HG02759 (cell line): ENCODE data around the gene TSN.
"Not testable (repeated sequence)": the region's sequence is repeated elsewhere in the genome, so short reads cannot be mapped to it uniquely, and the experiment has no call there.

ENCODE experiments used
- ATAC-seq: cut with Tn5 transposase; IDR thresholded peaks from one replicate; pipeline ENCODE4 v1.9.1; 2021; ENCODE audit warnings: mild to moderate bottlenecking, moderate library complexity; ENCODE audit not compliant: unreplicated experiment

TSN gene

DNA sequence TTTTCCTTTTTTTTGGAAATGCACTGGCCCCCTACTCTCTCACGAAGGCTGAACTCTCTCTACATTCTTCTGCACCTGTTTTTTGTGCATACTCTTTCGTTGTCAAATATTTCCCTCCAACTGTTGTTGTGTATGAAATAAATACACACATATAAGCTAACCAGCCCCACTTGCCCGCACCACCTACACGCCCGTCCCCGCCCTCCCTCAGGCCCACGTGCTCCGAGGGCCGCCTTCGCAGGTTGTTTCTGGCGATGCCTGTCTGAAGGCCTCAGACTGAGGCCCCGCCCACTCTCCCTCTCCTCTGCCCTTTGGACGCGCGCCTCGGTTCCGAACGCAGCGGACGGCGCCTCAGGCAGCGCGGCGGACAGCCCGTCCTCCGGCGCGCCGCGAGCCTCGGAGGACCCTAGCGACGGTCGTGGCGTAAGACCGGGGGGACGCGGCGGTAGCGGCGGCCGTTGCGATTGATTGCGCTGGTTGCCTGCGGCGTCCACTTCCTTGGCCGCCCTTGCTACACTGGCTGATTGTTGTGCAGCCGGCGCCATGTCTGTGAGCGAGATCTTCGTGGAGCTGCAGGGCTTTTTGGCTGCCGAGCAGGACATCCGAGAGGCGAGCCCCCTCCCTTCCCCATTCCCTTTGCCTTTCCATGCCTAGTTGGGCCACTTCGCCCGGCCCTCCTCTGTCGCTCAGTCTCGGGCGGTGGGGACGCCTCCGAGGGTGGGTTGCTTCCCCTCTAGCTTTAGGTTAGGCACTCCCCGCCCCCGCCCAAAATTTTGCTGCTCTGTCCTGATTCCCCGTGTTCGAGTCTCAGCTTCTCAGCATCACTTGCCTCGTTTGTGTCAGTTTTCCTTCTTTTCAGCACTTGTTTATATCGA lies at the start of gene TSN:
Gene TSN, plus strand, starts transcription at position 415 of the 875 bp plus-strand sequence. Its CDS starts 129 bp downstream, at position 544.
- peak; percentile 100 for ATAC-seq

DNA sequence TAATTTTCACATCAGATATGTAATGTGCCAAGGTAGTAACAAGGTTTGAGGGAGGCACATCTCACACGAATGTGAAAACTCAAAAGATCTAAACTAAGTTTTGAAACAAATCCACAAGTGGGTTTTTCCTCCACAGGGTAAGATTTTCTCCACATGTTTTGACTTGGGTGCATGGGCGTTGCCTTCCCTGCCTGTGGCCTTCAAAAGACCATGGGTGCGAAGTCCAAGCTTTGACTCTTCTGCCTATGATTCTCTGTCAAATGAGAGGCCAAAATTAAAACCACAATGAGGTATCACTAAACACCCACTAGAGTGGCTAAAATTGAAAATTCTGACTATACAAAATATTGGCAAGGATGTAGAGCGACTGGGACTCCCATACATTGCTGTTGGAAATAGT lies 49.5 kb upstream of the TSN start:
- no peak for ATAC-seq

DNA sequence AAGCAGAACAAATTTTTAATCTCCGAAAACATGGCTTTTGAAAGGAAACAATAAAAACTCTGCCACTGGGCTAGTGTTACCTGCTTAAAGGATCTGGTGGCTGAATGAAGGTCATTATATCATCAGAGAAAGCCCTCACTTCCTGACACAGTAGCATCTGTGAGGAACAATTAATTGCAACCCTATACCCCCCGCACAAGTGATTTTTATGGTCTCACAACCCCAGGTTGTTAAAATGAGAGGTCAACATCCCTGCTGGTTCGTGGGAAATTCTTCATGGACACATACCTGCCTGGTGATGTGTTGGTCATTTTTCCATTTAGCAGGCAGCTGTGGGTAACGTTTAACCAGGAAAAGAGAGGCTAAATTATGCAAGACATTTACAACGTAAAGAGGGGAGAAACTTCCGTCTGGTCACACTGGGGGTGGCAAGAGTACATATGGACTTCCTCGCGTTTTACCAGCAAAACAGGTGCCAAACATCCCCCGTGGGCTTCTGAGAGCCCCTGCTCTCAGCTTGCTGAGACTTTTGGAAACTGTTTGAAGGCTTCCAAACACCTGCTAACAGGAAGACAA lies 48.0 kb upstream of the TSN start:
- ATAC-seq = no peak

DNA sequence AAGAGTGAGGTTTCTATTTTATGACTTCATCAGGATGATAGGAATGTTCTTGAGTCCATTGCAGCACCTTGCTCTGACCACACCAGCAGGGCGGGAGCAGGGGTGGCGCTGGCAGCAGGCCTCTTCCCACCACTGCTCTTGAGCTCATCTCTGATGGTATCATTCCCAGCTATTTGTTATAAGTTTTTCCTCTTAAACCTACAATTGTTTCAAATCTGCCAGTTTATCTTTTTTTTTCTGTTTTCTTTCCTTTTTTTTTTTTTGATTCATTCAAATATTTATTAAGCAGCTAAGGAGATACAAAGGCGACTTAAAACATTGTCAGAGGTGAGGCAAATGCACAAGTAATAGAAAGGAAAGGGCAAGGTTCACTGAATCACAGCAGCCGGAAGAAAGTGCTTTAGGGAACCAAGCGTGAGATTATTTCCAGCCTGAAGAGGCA lies 47.5 kb upstream of the TSN start:
- ATAC-seq = no peak

DNA sequence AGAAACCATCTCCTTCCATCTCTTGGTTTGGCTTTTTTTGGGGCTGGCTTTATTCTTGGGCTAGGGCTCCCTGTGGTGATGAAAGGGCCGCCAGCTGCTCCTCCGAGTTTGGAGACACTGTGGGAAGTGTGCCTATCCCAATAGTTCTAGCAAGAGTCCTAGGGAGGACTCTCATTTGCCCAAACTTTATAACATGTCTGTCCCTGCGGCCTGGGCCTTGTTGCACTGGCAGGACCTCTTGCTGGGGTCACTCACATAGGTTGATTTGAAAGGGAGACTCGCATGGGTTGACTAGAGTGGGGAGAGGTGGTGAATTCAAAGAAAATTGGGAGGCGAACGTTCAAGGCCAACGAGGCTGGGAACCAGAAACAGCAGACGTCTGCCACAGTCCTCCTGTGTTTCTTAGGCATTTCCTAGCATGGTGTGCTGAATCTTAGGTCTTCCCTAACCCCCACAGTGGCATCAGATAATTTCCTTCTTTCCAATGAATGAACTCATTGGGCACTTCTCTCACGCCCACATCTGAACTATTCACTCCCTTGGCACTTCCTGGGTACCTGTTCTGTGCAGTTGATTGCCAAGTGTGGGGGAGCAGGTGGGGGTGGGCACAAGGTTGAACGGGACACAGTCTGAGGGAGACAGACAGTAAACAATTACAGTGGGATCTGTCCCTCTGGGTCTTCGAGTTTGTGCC lies 45.5 kb upstream of the TSN start:
- no peak for ATAC-seq

DNA sequence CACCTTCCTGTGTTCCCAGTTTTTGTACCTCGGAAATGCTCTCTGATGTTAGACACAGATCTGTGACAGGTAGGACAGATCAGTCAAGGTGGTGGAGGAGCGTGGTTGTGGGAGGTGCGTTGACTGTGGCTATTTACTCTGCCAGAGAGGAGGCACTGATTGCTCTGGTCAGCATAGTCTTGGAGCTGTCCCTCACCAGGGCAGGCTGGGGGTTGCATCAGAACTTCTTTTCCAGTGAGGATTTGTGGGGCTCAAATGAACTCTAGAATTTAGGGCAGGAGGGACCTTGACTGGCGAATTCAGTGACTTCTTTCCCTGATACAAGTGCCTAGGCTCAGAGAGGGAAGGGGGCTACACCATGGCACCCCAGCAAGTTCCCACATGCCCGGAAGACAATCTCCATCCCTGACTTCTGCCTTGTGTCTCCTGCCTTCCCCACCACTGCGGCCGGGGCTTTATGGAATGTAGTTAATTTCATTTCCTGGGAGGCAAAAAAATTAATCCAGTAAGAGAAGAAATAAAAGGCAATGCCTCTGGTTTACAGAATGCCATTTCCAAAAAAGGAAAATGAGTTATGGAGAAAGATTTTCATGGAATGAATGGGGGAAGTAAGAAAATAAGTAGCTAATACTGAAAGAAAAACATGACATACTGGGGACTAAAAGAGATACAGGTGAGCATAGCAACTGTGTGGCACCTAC lies 44.8 kb upstream of the TSN start:
- ATAC-seq = no peak

DNA sequence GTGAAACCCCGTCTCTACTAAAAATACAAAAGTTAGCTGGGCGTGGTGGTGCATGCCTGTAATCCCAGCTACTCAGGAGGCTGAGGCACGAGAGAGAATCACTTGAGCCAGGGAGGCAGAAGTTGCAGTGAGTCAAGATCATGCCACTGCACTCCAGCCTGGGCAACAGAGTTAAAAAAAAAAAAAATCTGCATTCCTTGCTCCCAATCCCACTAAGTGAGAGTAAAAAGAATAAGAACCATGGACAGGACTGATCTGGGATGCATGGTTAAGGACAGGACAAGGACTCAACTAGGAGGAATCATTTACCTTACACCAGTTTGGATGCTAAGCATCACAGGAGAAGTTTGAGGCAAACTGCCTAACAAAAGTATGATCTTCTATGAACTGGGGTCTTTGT lies 44.0 kb upstream of the TSN start:
- not testable (repeated sequence) for ATAC-seq

DNA sequence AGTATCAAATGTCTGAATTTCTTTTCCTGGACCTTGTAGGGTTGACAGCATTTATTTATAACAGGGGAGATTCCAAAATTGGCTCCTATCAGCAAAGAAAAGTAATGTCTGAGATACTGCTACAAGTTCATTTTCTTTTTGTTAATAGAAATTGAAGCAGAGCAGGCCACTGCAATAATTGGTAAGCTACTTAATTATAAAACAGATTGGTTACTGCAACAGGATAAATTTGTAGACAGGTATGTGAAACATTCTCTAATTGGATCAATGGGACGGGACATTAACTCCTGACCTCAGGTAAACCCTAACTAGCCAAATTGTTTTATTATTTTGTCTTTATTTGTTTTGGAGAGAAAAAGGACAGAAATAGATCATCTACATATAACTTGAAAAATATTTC lies 39.3 kb upstream of the TSN start:
- no peak for ATAC-seq

DNA sequence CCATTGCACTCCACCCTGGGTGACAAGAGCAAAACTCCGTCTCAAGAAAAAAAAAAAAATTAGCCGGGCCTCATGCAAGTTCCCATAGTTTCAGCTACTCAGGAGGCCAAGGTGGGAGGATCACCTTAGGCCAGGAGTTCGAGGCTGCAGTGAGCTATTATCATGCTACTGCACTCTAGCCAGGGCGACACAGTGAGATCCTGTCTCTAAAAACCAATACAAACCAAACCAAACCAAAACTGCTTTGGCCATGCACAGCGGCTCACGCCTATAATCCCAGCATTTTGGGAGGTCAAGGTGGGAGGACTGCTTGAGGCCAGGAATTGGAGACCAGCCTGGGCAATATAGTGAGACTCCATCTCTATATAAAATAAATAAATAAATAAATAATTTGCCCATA lies 37.9 kb upstream of the TSN start:
- no peak for ATAC-seq

DNA sequence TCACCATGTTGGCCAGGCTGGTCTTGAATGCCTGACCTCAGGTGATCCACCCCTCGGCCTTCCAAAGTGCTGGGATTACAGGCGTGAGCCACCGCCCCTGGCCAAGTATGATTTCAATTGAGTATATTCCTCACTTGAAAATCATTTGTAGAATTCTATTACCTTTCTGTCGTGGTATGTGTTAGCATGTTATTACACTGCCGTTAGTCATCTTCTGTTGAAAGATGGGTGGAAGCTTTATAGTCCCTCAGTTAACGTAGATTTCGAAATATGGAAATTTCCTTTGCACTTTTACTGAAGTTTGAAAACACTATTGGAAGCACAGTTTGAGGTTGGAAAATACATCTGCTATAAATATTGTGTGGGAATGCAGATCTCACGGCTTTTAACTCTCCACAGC lies 33.5 kb upstream of the TSN start:
- no peak for ATAC-seq

DNA sequence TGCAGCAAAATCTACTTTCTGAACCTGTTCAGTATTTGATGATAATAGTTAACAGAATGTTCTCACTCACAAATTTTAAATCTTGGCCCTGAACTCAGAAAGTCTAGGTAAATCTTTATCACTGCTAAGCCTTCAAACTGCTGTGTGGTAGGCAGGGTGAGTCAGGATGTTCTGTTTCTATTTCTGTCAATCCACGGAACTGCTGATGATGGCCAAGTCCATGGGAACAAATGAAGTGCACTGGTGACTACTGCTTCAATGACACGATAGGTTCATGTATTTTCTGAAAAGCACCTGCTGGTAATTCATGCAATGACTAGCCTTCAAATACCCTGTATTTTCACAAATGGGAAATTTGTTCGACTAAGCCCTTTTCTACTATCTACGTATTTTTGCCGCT lies 33.0 kb upstream of the TSN start:
- no peak for ATAC-seq

DNA sequence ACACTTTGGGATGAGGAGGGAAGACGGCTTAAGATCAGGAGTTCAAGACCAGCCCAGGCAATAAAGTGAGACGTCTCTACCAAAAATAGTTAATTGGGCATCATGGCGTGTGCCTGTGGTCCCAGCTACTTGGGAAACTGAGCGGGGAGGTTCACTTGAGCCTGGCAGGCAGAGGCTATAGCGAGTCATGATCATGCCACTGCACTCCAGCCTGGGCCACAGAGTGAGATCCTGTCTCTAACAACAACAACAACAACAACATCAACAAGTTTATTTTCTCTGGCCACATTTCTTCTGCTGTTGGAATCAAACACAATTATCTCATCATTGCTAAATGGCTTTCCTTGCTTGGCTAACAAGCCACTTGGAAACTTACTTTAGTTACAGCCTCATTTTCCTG lies 32.1 kb upstream of the TSN start:
- ATAC-seq = no peak

DNA sequence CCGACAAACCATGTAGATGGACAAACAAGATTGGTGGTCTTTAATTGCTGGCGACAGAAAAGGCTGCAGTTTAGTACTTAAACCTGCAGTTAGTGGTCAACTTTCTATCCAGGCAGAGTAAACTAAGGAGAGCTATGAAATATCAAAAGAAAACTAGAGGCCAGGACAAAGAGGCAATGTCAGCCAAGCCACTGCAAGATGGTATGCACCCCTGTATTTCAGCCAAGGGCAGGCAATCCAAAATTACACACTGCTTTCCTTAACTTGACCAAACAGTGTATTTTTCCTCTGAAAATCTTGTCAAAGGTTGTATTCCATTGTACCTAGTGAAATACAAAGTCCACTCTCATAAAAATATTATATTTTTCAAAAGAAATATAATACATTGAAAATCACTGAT lies 28.1 kb upstream of the TSN start:
- no peak for ATAC-seq

DNA sequence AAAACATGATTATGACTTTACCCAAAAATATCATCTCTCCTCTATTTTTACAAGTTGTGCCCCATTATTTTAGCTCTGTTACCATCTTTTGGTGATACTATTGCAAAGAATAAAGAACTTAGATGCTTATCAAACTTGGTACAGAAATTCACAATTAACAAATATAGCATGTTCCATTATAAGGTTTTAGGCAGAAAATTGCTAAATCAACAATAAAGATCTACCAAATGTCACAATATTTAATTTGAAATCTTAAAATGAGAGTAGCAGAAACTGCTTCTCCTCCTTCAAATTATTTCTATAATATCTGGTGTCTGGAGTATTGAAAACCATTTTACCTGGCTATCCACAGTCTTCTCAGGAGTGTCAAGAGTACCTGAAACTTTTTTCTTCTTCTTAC lies 27.5 kb upstream of the TSN start:
- no peak for ATAC-seq

DNA sequence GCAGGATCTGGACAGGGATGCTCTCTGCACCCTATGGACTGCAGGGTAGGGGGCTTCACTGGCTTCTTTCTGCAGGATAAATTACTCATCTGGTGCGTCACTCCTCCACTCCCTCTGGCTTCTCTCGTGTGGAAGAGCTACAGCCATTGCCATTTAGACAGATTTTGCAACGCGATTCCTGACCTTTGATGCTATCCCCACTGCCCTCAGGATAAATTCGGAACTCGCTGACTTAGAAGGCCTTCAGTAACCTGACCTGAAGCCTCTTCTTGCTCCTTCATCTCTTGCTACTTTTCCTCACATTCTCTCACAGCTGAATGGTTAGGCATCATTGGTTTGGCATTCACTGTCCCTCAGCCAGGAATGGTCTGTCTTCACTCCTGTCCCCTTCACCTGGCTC lies 24.1 kb upstream of the TSN start:
- ATAC-seq = no peak

DNA sequence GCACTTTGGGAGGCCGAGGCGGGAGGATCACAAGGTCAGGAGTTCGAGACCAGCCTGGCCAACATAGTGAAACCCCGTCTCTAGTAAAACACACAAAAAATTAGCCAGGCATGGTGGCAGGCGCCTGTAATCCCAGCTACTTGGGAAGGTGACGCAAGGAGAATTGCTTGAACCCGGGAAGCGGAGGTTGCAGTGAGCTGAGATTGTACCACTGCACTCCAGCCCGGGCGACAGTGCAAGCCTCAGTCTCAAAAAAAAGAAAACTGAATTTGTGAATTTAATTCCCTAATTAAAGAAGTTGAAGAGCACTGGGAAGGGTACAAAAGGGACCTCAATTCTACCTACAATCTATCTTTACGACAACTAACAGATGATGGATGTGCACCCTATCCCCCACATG lies 20.9 kb upstream of the TSN start:
- ATAC-seq = not testable (repeated sequence)

DNA sequence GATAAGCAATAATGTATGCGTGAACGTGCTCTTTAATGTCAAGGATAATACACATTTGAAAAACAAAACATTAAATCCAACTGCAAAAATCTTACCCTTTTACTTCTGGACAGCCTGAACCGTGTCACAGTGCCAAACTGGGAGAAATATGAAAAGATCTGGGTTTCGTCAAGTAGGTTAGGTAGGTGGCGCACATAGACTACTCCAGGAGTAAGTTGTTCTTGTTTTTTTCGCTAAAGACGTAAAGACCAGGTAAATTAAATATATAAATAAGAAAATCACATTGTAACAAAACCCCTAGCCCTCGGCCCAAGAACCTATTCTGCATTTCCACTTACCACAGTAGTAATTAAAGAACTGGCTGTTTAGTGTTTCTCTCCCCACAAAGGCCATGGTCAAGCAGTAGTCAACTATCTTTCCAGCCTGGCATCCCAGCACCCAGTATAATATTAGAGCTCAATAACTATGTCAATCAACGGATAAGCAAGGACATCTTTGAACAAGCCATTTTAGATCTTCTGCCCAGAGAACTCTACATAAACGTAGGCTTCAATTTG lies 19.9 kb upstream of the TSN start:
- ATAC-seq = no peak

DNA sequence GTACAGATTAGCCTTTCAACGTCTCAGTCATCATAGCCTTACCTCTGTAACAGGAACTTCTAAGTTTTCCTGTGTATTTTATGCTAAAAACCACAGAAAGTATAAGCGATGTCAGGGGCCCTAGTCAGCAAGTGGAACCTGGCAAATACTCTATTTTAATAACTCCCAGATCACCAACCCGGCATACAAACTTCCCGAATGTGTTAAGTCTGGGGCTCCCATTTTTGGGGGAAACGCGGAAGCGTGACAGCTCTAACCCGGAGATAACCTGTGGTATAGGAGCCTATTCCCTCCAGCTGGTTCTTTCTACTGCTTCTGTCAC lies 19.4 kb upstream of the TSN start:
- no peak for ATAC-seq

DNA sequence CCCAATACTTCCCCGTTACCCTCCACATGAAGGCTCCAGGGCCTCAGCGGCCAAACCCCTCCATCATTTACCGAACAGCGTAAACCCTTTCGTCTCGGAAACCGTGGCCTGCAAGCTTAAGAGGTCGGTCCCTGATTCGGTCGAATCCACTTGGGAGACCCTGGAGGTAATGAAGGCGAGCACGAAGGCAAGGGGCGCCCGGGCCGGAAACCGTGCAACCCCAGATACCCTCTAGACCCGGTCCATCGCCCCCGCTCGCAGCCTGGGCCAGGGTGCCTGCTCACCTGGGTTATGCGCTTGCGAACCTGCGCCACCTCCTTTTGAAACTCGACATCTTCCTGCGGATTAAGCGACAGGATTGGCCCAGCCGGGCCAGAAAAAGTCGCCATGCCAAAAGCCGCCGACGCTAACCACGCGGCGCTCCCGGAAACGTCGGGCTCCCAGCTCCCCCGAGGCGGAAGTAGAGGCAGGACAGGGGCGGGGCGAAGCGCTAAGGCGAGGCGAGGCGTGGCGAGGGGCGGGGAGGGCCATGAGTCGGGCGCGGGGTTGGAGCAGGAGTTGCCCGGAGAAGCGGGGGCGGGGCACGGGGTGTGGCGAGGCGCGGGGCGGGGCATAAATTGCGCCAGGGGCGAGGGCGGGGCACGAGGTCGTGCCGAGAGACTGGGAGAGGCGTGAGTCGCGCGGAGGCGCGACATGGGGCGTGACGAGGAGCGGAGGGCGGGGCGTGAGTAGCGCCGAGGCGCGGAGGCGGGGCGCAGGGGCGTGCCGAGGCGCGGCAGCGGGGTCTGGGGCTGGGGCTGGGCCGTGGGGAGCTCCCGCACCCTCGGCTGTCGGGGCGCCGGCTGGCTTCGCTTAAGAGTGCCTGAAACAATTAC lies 18.8 kb upstream of the TSN start, which contains the start of gene NIFK:
Gene NIFK, minus strand, starts transcription at position 414 of the 875 bp plus-strand sequence. Its CDS starts 25 bp downstream, at position 389.
- peak; percentile 95 for ATAC-seq

DNA sequence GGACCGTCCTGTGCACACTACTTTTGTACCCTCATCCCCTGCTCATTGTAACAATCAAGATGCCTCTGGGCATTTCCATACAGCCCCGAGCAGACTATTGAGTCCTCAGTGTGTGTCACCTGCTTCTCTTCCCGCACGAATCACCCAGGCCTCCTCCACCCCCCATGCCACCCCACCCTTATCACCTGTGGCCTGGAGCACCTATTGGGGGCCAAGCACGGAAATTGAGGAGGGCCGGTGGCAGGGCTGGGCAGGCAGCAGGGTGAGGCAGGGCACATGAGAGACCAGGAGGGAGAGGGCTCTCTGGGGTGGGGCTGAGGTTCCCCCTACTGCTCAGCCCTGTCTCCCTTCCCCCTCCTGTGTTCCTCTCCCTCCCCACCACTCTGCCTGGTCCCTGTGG lies 14.5 kb upstream of the TSN start:
- ATAC-seq = no peak
